Measurements from ENCODE around the gene CDA. TPM values are rescaled to one million over a fixed set of nuclear protein-coding genes. Genes with fewer than 3 reads are reported as not detected.

The CDA gene
- total RNA-seq, 1 experiment from 2014 or later = 6.5 TPM

DNA sequence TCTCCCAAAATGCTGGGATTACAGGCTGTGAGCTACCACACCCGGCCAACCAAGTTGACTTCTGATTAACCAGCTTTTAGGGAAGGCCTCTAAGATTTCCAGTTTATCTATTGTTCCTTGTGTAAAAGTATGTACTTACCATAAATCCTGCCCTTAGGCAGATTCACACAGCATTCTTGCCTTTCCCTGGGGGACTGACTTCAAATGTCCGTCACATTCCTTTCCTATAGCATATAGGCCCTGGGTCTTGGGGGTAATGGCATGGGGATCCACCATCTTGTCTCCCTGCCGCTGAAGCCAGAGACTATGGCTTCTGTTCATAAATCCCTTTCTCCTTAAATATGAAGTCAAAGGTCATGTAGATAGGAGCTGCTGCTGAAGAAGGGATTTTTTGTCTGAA lies 43.5 kb downstream of the CDA start:
- Histone ChIP-seq H4K8ac (replicated peaks; ENCODE audit: insufficient read length, low read depth, low read length) (no peak overlapping the region), H3K9ac (ENCODE audit: extremely low read depth, insufficient read length, low read length) (no peak overlapping the region), H3K79me1 (ENCODE audit: insufficient read depth, low read depth, low read length, poor library complexity, severe bottlenecking) (no peaks in the 10 kb centered on the region), H2BK15ac (ENCODE audit: low read depth, low read length) (no peak overlapping the region), H2BK20ac (ENCODE audit: low read depth, low read length, poor library complexity, severe bottlenecking) (no peak overlapping the region), H2AK5ac (ENCODE audit: insufficient read length, low read length) (no peak overlapping the region), H4K5ac (ENCODE audit: insufficient read length, low read depth, low read length) (no peak overlapping the region), H3K23me2 (ENCODE audit: insufficient read length, low read depth, low read length, poor library complexity, severe bottlenecking) (peaks cover 9% of the 10 kb centered on the region), H3K27me3 (ENCODE audit: insufficient read depth, low read length) (no peaks in the 10 kb centered on the region), H3K14ac (ENCODE audit: insufficient read depth, low read length) (no peak overlapping the region), H3K4me1 (ENCODE audit: insufficient read depth, low read length) (no peaks in the 10 kb centered on the region), H3K56ac (ENCODE audit: insufficient read length, low read depth, low read length) (no peak overlapping the region), H3K4me2 (ENCODE audit: insufficient read depth, insufficient read length, low read length) (no peak overlapping the region), H3K79me2 (ENCODE audit: insufficient read depth, low read length) (no peaks in the 10 kb centered on the region), H2BK12ac (ENCODE audit: insufficient read length, low read depth, low read length) (no peak overlapping the region), H2BK120ac (ENCODE audit: low read depth, low read length, poor library complexity, severe bottlenecking) (no peak overlapping the region), H3K27ac (ENCODE audit: insufficient read length, low read depth, low read length) (no peak overlapping the region), H2AFZ (ENCODE audit: low read length) (no peak overlapping the region), H3T11ph (ENCODE audit: low read length) (no peak overlapping the region), H3K18ac (ENCODE audit: insufficient read length, low read depth, low read length) (no peak overlapping the region), H2BK5ac (ENCODE audit: insufficient read length, low read length) (no peak overlapping the region), H3K23ac (ENCODE audit: insufficient read length, low read depth, low read length) (no peak overlapping the region), H4K91ac (ENCODE audit: insufficient read length, low read depth, low read length) (no peak overlapping the region), H3K4ac (ENCODE audit: low read depth, low read length) (no peak overlapping the region), H4K20me1 (ENCODE audit: control insufficient read depth, insufficient read depth, insufficient read length) (no peaks in the 10 kb centered on the region), H3K9me3 (ENCODE audit: control insufficient read depth, low read depth, low read length) (peaks cover 10% of the 10 kb centered on the region)
- no peak for DNase-seq
- no peaks in the 10 kb centered on the region; the same call in none of the 2 replicates for H3K27me3 Mint-ChIP-seq (ENCODE audit: low read depth)
- WGBS (ENCODE audit: extremely low coverage, insufficient read length, low lambda C conversion rate) = no CpG with 5 or more reads among the region's 3 CpGs
- peak overlapping the region in 1 of 2 experiments; percentile 79; a peak in 2 of 5 replicates for H3K4me3 Mint-ChIP-seq
- H3K9me3 Mint-ChIP-seq = peaks cover 18% of the 10 kb centered on the region in 2 experiments
- H3K36me3 Mint-ChIP-seq (ENCODE audit: insufficient read depth in 1 of 3, low read depth in 3 of 3) = peaks cover 0 to 20% (median 11%) of the 10 kb centered on the region in 3 experiments; a peak in 6 of 7 replicates
- peak overlapping the region in 1 of 3 experiments; percentile 55; a peak in 1 of 7 replicates for H3K27ac Mint-ChIP-seq
- peaks cover 20 to 23% of the 10 kb centered on the region in 2 experiments for H3K4me1 Mint-ChIP-seq
- TF ChIP-seq, protein P1, sequence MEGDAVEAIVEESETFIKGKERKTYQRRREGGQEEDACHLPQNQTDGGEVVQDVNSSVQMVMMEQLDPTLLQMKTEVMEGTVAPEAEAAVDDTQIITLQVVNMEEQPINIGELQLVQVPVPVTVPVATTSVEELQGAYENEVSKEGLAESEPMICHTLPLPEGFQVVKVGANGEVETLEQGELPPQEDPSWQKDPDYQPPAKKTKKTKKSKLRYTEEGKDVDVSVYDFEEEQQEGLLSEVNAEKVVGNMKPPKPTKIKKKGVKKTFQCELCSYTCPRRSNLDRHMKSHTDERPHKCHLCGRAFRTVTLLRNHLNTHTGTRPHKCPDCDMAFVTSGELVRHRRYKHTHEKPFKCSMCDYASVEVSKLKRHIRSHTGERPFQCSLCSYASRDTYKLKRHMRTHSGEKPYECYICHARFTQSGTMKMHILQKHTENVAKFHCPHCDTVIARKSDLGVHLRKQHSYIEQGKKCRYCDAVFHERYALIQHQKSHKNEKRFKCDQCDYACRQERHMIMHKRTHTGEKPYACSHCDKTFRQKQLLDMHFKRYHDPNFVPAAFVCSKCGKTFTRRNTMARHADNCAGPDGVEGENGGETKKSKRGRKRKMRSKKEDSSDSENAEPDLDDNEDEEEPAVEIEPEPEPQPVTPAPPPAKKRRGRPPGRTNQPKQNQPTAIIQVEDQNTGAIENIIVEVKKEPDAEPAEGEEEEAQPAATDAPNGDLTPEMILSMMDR (conservative IDR thresholded peaks at IDR 0.05) = no peak

Measured in H9 (cell line).